Progenitor cell of endocrine pancreas (in vitro differentiated cells): ENCODE data around the gene SCAMP2. TPM values are rescaled to one million over a fixed set of nuclear protein-coding genes. Genes with fewer than 3 reads are reported as not detected.

Source experiments
- DNase-seq: peaks from one replicate; pipeline ENCODE4 v3.0.0; 2021; ENCODE audit warnings: low spot score; ENCODE audit not compliant: unreplicated experiment
- H3K27ac Mint-ChIP-seq: 2 replicates; pipeline ENCODE4 v1.8.0; 2021; ENCODE audit warnings: mild to moderate bottlenecking, moderate library complexity, mixed read lengths
- H3K27me3 Mint-ChIP-seq: 2 replicates; pipeline ENCODE4 v1.8.0; 2021; ENCODE audit warnings: mixed read lengths
- H3K36me3 Mint-ChIP-seq: 2 replicates; pipeline ENCODE4 v1.8.0; 2022; ENCODE audit warnings: mixed read lengths; ENCODE audit not compliant: insufficient read depth
- H3K4me1 Mint-ChIP-seq: 2 replicates; pipeline ENCODE4 v1.8.0; 2021; ENCODE audit warnings: low read depth, mixed read lengths
- H3K4me3 Mint-ChIP-seq: 2 replicates; pipeline ENCODE4 v1.8.0; 2021; ENCODE audit warnings: low read depth, mild to moderate bottlenecking, moderate library complexity, mixed read lengths
- H3K9me3 Mint-ChIP-seq: 2 replicates; pipeline ENCODE4 v1.8.0; 2021; ENCODE audit warnings: low read depth, mixed read lengths
- total RNA-seq: library from RNA; stranded (reverse); gene quantifications from 2 replicates; pipeline ENCODE4 v1.2.1, GENCODE V29; 2021
- TF ChIP-seq, protein P1 (sequence below): fragments of 200-600 bp; sonication (generic); IDR thresholded peaks from one replicate; pipeline ENCODE4 v1.5.0; 2021; ENCODE audit warnings: antibody characterized with exemption, mild to moderate bottlenecking; ENCODE audit not compliant: unreplicated experiment

Gene SCAMP2
- total RNA-seq, 1 donor from 2014 or later, result 63.0 TPM

DNA sequence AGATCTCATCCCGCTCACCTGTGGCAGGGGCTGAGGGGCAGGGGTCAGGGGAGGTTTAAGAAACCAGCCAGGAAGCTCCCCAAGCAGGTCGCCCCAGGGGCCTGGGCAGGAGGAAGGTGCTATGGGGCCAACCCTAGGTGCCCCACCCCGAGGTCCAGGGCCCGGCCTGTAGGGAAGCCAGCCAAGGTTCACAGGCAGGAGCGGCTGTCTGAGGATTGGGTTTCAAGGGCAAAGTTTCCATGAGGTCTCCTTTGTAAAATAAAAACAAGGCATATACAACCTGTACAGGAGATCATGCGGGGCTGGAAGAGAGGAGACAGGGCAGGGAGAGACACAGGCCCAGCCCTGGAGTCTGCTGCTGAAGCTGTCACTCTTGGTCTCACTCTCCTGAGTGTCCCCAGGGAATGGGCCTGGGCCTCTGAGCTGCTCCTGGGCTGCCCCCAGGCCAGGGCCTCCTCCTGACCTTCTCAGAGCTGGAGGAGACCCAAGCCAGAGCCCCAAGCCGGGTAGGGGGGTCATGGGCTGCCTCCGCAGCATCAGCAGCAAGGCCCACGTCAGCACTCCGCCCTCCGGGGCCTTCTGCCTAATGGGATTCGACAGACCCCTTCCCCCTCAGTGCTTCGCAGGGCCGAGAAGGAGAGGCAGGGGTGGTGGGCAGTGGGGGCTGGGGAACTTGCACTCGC is 41.2 kb downstream of the SCAMP2 start:
- peaks cover 2% of the 10 kb centered on the region for H3K36me3 Mint-ChIP-seq
- no peak overlapping the region for H3K27ac Mint-ChIP-seq
- TF ChIP-seq, protein P1, sequence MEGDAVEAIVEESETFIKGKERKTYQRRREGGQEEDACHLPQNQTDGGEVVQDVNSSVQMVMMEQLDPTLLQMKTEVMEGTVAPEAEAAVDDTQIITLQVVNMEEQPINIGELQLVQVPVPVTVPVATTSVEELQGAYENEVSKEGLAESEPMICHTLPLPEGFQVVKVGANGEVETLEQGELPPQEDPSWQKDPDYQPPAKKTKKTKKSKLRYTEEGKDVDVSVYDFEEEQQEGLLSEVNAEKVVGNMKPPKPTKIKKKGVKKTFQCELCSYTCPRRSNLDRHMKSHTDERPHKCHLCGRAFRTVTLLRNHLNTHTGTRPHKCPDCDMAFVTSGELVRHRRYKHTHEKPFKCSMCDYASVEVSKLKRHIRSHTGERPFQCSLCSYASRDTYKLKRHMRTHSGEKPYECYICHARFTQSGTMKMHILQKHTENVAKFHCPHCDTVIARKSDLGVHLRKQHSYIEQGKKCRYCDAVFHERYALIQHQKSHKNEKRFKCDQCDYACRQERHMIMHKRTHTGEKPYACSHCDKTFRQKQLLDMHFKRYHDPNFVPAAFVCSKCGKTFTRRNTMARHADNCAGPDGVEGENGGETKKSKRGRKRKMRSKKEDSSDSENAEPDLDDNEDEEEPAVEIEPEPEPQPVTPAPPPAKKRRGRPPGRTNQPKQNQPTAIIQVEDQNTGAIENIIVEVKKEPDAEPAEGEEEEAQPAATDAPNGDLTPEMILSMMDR, result no peak
- no peak overlapping the region for H3K4me3 Mint-ChIP-seq
- H3K9me3 Mint-ChIP-seq, result no peaks in the 10 kb centered on the region
- peaks cover 28% of the 10 kb centered on the region for H3K27me3 Mint-ChIP-seq
- DNase-seq, result no peak
- no peaks in the 10 kb centered on the region for H3K4me1 Mint-ChIP-seq

DNA sequence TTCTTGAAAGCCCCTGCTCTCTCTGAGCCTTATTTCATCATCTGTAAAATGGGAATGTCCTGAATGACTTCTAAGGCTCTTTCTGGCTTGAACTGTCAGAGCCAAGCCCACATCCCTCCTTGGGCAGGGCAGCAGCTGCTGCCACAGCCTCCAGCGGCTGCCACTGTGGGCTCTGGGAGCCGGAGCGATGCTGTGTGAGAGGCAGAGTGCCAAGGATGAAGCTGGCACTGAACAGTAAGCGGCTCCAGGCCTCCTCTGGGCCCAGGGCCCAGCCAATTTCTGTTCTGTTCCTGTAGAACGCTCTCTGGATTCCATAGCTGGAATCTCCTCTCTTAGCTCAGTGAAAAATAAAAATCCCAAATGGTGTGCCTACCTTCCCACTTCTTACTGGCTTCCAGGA is 42.3 kb downstream of the SCAMP2 start:
- peaks cover 2% of the 10 kb centered on the region for H3K36me3 Mint-ChIP-seq
- DNase-seq, result no peak

DNA sequence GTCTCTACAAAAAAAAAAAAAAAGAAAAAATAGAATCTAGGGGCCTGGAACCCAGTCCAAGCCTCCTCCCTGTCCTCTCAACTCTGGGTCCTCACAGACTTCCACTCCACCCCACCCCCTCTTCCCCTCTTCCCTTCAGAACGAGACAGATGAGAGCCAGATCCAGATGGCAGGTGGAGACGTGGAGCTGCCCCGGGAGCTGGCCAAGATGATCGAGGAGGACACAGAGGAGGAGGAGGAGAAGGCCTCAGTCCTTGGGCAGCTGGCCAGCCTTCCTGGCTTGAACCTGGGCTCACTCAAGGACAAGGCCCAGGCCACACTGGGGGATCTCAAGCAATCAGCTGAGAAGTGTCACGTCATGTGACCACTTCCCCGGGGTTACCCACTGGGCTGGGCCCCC is 43.2 kb downstream of the SCAMP2 start:
- no peak overlapping the region for H3K4me3 Mint-ChIP-seq
- DNase-seq, result no peak
- H3K27me3 Mint-ChIP-seq, result peaks cover 45% of the 10 kb centered on the region
- H3K27ac Mint-ChIP-seq, result no peak overlapping the region
- no peaks in the 10 kb centered on the region for H3K9me3 Mint-ChIP-seq
- TF ChIP-seq, protein P1, result no peak
- no peaks in the 10 kb centered on the region for H3K4me1 Mint-ChIP-seq
- no peaks in the 10 kb centered on the region for H3K36me3 Mint-ChIP-seq

More for the DNA sequence above, 42.3 kb downstream of the SCAMP2 start:
- no peaks in the 10 kb centered on the region for H3K4me1 Mint-ChIP-seq
- peaks cover 37% of the 10 kb centered on the region for H3K27me3 Mint-ChIP-seq
- H3K9me3 Mint-ChIP-seq, result no peaks in the 10 kb centered on the region
- no peak overlapping the region for H3K27ac Mint-ChIP-seq
- TF ChIP-seq, protein P1, result no peak
- no peak overlapping the region for H3K4me3 Mint-ChIP-seq

DNA sequence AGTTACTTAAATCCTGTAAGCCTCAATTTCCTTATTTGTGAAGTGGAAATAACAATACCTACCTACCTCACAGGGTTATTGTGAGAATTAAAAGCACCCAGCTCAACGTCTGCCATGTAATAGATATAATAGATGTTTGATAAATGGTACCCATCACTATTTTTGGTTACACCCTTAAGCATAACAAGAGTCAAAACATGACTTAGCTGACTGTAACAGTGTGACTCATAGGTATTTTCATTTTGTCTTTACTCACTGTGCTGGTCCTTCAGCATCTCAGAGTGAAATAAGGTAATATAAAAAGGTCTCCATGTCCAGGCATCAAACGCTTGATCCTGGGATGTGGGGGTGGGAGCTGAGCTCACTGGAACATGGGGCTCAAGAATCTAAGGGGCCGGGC is 43.7 kb downstream of the SCAMP2 start:
- DNase-seq, result no peak
- Mint-ChIP-seq H3K27me3 (peaks cover 50% of the 10 kb centered on the region), H3K4me3 (no peak overlapping the region), H3K27ac (no peak overlapping the region), H3K4me1 (no peaks in the 10 kb centered on the region), H3K9me3 (no peaks in the 10 kb centered on the region), H3K36me3 (no peaks in the 10 kb centered on the region)
- TF ChIP-seq, protein P1, result no peak

DNA sequence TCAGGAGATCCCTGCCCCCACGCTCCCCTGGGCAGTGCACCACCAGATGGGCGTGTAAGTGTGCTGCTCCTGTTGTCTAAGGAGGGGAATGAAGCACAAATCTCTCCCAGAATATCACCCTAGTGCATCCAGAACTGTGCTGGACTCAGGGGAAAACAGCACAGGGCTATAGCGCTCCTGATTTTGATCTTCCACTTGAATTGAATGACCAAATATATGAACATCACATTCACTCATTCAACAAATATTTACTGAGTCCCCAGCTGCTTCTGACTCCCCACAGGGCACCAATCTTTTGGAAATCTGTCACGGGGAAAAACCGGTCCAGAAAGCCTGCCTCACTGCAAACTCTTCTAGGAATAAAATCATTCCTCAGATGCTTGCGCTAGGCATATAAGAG is 44.3 kb downstream of the SCAMP2 start:
- H3K36me3 Mint-ChIP-seq, result no peaks in the 10 kb centered on the region
- no peaks in the 10 kb centered on the region for H3K4me1 Mint-ChIP-seq
- no peak for DNase-seq
- H3K9me3 Mint-ChIP-seq, result no peaks in the 10 kb centered on the region
- H3K27me3 Mint-ChIP-seq, result peaks cover 56% of the 10 kb centered on the region
- no peak overlapping the region for H3K27ac Mint-ChIP-seq
- no peak overlapping the region for H3K4me3 Mint-ChIP-seq
- TF ChIP-seq, protein P1, result no peak
